ENCODE data around the gene ADGRD2. TPM values are rescaled to one million over a fixed set of nuclear protein-coding genes. Genes with fewer than 3 reads are reported as not detected.

ADGRD2 gene
- total and polyA plus RNA-seq, 4 donors, result not detected

- Histone ChIP-seq H3K27me3 (ENCODE audit: control insufficient read depth in 3 of 3, insufficient read depth in 3 of 3, low read length in 2 of 3) (peaks cover 0 to 4% (median 0%) of the 10 kb centered on the region in 3 donors), H3K27ac (ENCODE audit: low read depth in 1 of 2, low read length in 1 of 2) (no peak overlapping the region), H3K9ac (ENCODE audit: insufficient read depth in 1 of 2, low read length in 2 of 2) (no peak overlapping the region), H3K4me1 (ENCODE audit: control insufficient read depth in 5 of 5, insufficient read depth in 5 of 5, low read length in 5 of 5) (no peaks in the 10 kb centered on the region), H3K36me3 (ENCODE audit: control insufficient read depth in 4 of 4, insufficient read depth in 4 of 4, low read length in 4 of 4) (no peaks in the 10 kb centered on the region), H3K4me3 (no peak overlapping the region), H3K9me3 (ENCODE audit: control insufficient read depth in 4 of 4, insufficient read depth in 3 of 4, low read length in 3 of 4) (no peaks in the 10 kb centered on the region)
- TF ChIP-seq CTCF (IDR thresholded peaks at IDR 0.05; ENCODE audit: control extremely low read depth, extremely low read depth), result no peak
- ATAC-seq (ENCODE audit: insufficient read depth, low FRiP score) (no peak), DNase-seq (no peak)
- WGBS, 2 donors, result 81 to 86% methylated on average over 18 to 19 of the region's 19 CpGs
Observed at GRCh38 chr9:124468061-124468740, 17.9 kb downstream of the ADGRD2 start.

GRCh38 chr9:124469011-124469832 is 19.0 kb downstream of the ADGRD2 start:
- peaks cover 0 to 4% (median 0%) of the 10 kb centered on the region in 3 donors for H3K27me3 ChIP-seq (ENCODE audit: control insufficient read depth in 3 of 3, insufficient read depth in 3 of 3, low read length in 2 of 3)
- no peak for DNase-seq
- WGBS, 2 donors, result 68 to 79% methylated on average over 28 of the region's 28 CpGs

GRCh38 chr9:124470306-124470705 is 20.1 kb downstream of the ADGRD2 start:
- no peak for ATAC-seq (ENCODE audit: insufficient read depth, low FRiP score)
- WGBS, 2 donors, result 88 to 93% methylated on average over 13 of the region's 13 CpGs
- TF ChIP-seq CTCF (IDR thresholded peaks at IDR 0.05; ENCODE audit: control extremely low read depth, extremely low read depth), result no peak
- no peak overlapping the region for H3K27ac ChIP-seq (ENCODE audit: low read depth in 1 of 2, low read length in 1 of 2)
- no peaks in the 10 kb centered on the region for H3K36me3 ChIP-seq (ENCODE audit: control insufficient read depth in 4 of 4, insufficient read depth in 4 of 4, low read length in 4 of 4)
- DNase-seq, result no peak
- no peak overlapping the region for H3K9ac ChIP-seq (ENCODE audit: insufficient read depth in 1 of 2, low read length in 2 of 2)
- peaks cover 0 to 3% (median 0%) of the 10 kb centered on the region in 3 donors for H3K27me3 ChIP-seq (ENCODE audit: control insufficient read depth in 3 of 3, insufficient read depth in 3 of 3, low read length in 2 of 3)
- H3K4me3 ChIP-seq, result no peak overlapping the region
- H3K9me3 ChIP-seq (ENCODE audit: control insufficient read depth in 4 of 4, insufficient read depth in 3 of 4, low read length in 3 of 4), result no peaks in the 10 kb centered on the region
- no peaks in the 10 kb centered on the region for H3K4me1 ChIP-seq (ENCODE audit: control insufficient read depth in 5 of 5, insufficient read depth in 5 of 5, low read length in 5 of 5)

More at GRCh38 chr9:124469011-124469832, 19.0 kb downstream of the ADGRD2 start:
- H3K4me1 ChIP-seq (ENCODE audit: control insufficient read depth in 5 of 5, insufficient read depth in 5 of 5, low read length in 5 of 5), result no peaks in the 10 kb centered on the region
- no peak overlapping the region for H3K4me3 ChIP-seq
- H3K27ac ChIP-seq (ENCODE audit: low read depth in 1 of 2, low read length in 1 of 2), result no peak overlapping the region
- H3K9me3 ChIP-seq (ENCODE audit: control insufficient read depth in 4 of 4, insufficient read depth in 3 of 4, low read length in 3 of 4), result no peaks in the 10 kb centered on the region
- no peaks in the 10 kb centered on the region for H3K36me3 ChIP-seq (ENCODE audit: control insufficient read depth in 4 of 4, insufficient read depth in 4 of 4, low read length in 4 of 4)
- ATAC-seq (ENCODE audit: insufficient read depth, low FRiP score), result no peak
- no peak overlapping the region for H3K9ac ChIP-seq (ENCODE audit: insufficient read depth in 1 of 2, low read length in 2 of 2)
- TF ChIP-seq CTCF (IDR thresholded peaks at IDR 0.05; ENCODE audit: control extremely low read depth, extremely low read depth), result no peak

Measured in lung (tissue), 12 donors.